ENCODE measurements around the gene ARHGAP8. TPM values are rescaled to one million over a fixed set of nuclear protein-coding genes. Genes with fewer than 3 reads are reported as not detected.

Gene ARHGAP8
- total and polyA plus RNA-seq, 2 of the 13 experiments (the other 11 are each of a cell fraction or from before 2014, with no cell fraction given), result 0.07 TPM; not detected in 1

GRCh38 chr22:44827666-44828190, 75.4 kb downstream of the ARHGAP8 start:
- no peak overlapping the region for H2AFZ ChIP-seq (ENCODE audit: low read length)
- H3K79me2 ChIP-seq (ENCODE audit: insufficient read depth, low read length), result no peaks in the 10 kb centered on the region
- no peaks in the 10 kb centered on the region for H3K36me3 ChIP-seq (replicated peaks in 1 of 2; ENCODE audit: control insufficient read depth in 1 of 2, insufficient read depth in 2 of 2, low read length in 2 of 2)
- ChIA-PET CTCF (ENCODE audit: low intra/inter-chr PET ratio, low total read pairs) (no interaction called here), POLR2A (no interaction called here)
- intact Hi-C loops (cut with micrococcal nuclease; ENCODE audit: unreplicated experiment), result no loop called here
- peaks cover 0 to 10% of the 10 kb centered on the region in 2 experiments; a peak in 3 of 5 replicates for H3K27me3 ChIP-seq (ENCODE audit: control insufficient read depth in 1 of 2, insufficient read depth in 2 of 2, low read length in 2 of 2)
- no peaks in the 10 kb centered on the region for H3K4me1 ChIP-seq (ENCODE audit: insufficient read depth, low read length)
- no peak overlapping the region for H3K27ac ChIP-seq (ENCODE audit: extremely low read length, insufficient read depth, low read length)
- no peak for DNase-seq (ENCODE audit: low spot score)
- BruUV-seq (replicated peaks), result no TSS peak
- H4K20me1 ChIP-seq (ENCODE audit: insufficient read depth, low read length), result no peaks in the 10 kb centered on the region
- ATAC-seq, result peak; percentile 42; the same call in 2 of the 3 replicates
- no peaks in the 10 kb centered on the region for H3K9me3 ChIP-seq (ENCODE audit: low read length)
- H3K9ac ChIP-seq (ENCODE audit: insufficient read depth, low read depth, low read length), result no peak overlapping the region
- no peak overlapping the region for H3K4me2 ChIP-seq (ENCODE audit: low read depth, low read length)
- 56% methylated on average over 16 of the region's 16 CpGs for WGBS (ENCODE audit: low lambda C conversion rate)
- no peak overlapping the region for H3K4me3 ChIP-seq (replicated peaks in 1 of 3; ENCODE audit: insufficient read depth in 1 of 3, low read depth in 2 of 3, low read length in 3 of 3)
- no peak for FAIRE-seq
- in situ Hi-C loops (cut with HindIII; ENCODE audit: extremely low pct_ligation_motif_present, low pct_unique_long_range_greater_than_20kb), result no loop called here
- no peak for TF ChIP-seq ZMAT5 (CRISPR knock-in tag; IDR thresholded peaks at IDR 0.05; ENCODE audit: borderline replicate concordance, low read depth)
- TF ChIP-seq ZNF224 (CRISPR knock-in tag; IDR thresholded peaks at IDR 0.05), result no peak
- no peak for TF ChIP-seq AKNA (CRISPR knock-in tag; IDR thresholded peaks at IDR 0.05; ENCODE audit: borderline replicate concordance)
- TF ChIP-seq SP1 (IDR thresholded peaks at IDR 0.05), result no peak
- no peak for TF ChIP-seq SP1 (CRISPR knock-in tag; IDR thresholded peaks at IDR 0.05)
- no peak for TF ChIP-seq ZKSCAN5 (CRISPR knock-in tag; IDR thresholded peaks at IDR 0.05)
- no peak for TF ChIP-seq ZNF496 (CRISPR knock-in tag; IDR thresholded peaks at IDR 0.05; ENCODE audit: insufficient replicate concordance)
- no peak for TF ChIP-seq RNF2 (conservative IDR thresholded peaks at IDR 0.05; ENCODE audit: low read depth)
- TF ChIP-seq ZNF234 (CRISPR knock-in tag; conservative IDR thresholded peaks at IDR 0.05), result no peak
- TF ChIP-seq, protein P1, sequence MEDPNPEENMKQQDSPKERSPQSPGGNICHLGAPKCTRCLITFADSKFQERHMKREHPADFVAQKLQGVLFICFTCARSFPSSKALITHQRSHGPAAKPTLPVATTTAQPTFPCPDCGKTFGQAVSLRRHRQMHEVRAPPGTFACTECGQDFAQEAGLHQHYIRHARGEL (CRISPR knock-in tag; IDR thresholded peaks at IDR 0.05), result no peak
- no peak for TF ChIP-seq NCOR1 (IDR thresholded peaks at IDR 0.05; ENCODE audit: borderline replicate concordance, low read length)
- TF ChIP-seq BRF2 (CRISPR knock-in tag; IDR thresholded peaks at IDR 0.05), result no peak
- no peak for TF ChIP-seq ATF6 (CRISPR knock-in tag; conservative IDR thresholded peaks at IDR 0.05)
- TF ChIP-seq CC2D1A (CRISPR knock-in tag; IDR thresholded peaks at IDR 0.05), result no peak
